Kidney epithelial cell (primary cell): ENCODE data around the gene STARD13. TPM values are rescaled to one million over a fixed set of nuclear protein-coding genes. Genes with fewer than 3 reads are reported as not detected.

Source experiments
- DNase-seq: peaks from one replicate; pipeline ENCODE4 v3.0.0-alpha.2; 2010; ENCODE audit warnings: low read depth
- H3K27me3 ChIP-seq: 2 replicates; pipeline ENCODE4 v1.6.0; 2011; ENCODE audit warnings: low read length; ENCODE audit not compliant: control insufficient read depth, insufficient read depth
- H3K36me3 ChIP-seq: 2 replicates; pipeline ENCODE4 v1.5.1; 2011; ENCODE audit warnings: low read length; ENCODE audit not compliant: control insufficient read depth, insufficient read depth
- H3K4me3 ChIP-seq: 2 replicates; pipeline ENCODE4 v1.5.1; 2011; ENCODE audit warnings: low read depth, mild to moderate bottlenecking, control low read depth, low read length
- CTCF ChIP-seq: IDR thresholded peaks from 2 replicates; pipeline ENCODE4 v1.5.1; 2011; ENCODE audit warnings: mild to moderate bottlenecking, moderate library complexity, low read length, control low read depth, inconsistent platforms; ENCODE audit not compliant: insufficient read depth, poor library complexity, severe bottlenecking
- total RNA-seq: library from RNA; depleted of rRNA; stranded (reverse); fragments of >200 nt; gene quantifications from 2 replicates; pipeline ENCODE4 v1.2.3, GENCODE V29; 2015

STARD13 gene
- total RNA-seq, 1 donor from 2014 or later: 10.1 TPM

- H3K27me3 ChIP-seq: no peaks in the 10 kb centered on the region
- H3K36me3 ChIP-seq: no peaks in the 10 kb centered on the region
- DNase-seq: no peak
- TF ChIP-seq CTCF: no peak
- no peak overlapping the region for H3K4me3 ChIP-seq
These were observed 65.6 kb downstream of the STARD13 start for GRCh38 chr13:33219926-33220325.

- no peaks in the 10 kb centered on the region for H3K36me3 ChIP-seq
- DNase-seq: no peak
- H3K27me3 ChIP-seq: no peaks in the 10 kb centered on the region
- TF ChIP-seq CTCF: no peak
- no peak overlapping the region for H3K4me3 ChIP-seq
These were observed 67.1 kb downstream of the STARD13 start for GRCh38 chr13:33218426-33218825.

GRCh38 chr13:33218020-33218419, 67.5 kb downstream of the STARD13 start:
- Histone ChIP-seq H3K4me3 (no peak overlapping the region), H3K36me3 (no peaks in the 10 kb centered on the region), H3K27me3 (no peaks in the 10 kb centered on the region)
- no peak for DNase-seq
- TF ChIP-seq CTCF: no peak

GRCh38 chr13:33217256-33217655, 68.3 kb downstream of the STARD13 start:
- Histone ChIP-seq H3K36me3 (no peaks in the 10 kb centered on the region), H3K27me3 (no peaks in the 10 kb centered on the region), H3K4me3 (no peak overlapping the region)
- no peak for TF ChIP-seq CTCF
- DNase-seq: no peak

- H3K36me3 ChIP-seq: no peaks in the 10 kb centered on the region
- no peaks in the 10 kb centered on the region for H3K27me3 ChIP-seq
- DNase-seq: no peak
- no peak overlapping the region for H3K4me3 ChIP-seq
- TF ChIP-seq CTCF: no peak
These were observed 71.8 kb downstream of the STARD13 start for GRCh38 chr13:33213797-33214196.

GRCh38 chr13:33213024-33213768, 72.4 kb downstream of the STARD13 start:
- no peak for TF ChIP-seq CTCF
- no peak overlapping the region for H3K4me3 ChIP-seq
- no peak for DNase-seq
- no peaks in the 10 kb centered on the region for H3K27me3 ChIP-seq
- no peaks in the 10 kb centered on the region for H3K36me3 ChIP-seq
